ENCODE results near the gene PLEKHS1. TPM values are rescaled to one million over a fixed set of nuclear protein-coding genes. Genes with fewer than 3 reads are reported as not detected.

The PLEKHS1 gene
- polyA plus RNA-seq, 1 of the 3 experiments (the other 2 are of a cell fraction), result not detected

DNA sequence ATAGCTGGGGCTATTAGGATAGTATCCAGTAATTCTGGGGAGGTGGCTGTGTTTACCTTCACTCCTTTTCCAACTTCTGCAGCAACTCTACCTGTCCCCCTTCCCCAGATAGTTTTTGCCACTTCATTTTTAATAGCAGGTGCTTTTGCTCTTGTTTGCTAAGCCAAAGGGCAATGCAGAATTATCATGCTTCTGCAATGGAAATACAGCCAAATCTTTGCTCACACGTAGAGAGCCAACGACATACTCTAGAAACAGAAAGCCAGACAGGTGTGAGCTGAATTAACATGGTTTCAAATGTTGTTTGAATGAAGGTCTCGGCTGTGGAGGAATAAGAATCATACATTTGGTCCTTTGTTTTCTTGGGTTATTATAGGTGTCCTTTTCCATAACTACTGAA lies 14.4 kb downstream of the PLEKHS1 start:
- Histone ChIP-seq H3K4me1 (ENCODE audit: control insufficient read depth in 1 of 2, insufficient read depth in 2 of 2, low read depth in 1 of 2, low read length in 1 of 2) (no peaks in the 10 kb centered on the region), H3K4me2 (no peak overlapping the region), H3K36me3 (replicated peaks in 1 of 2; ENCODE audit: control insufficient read depth in 1 of 2, insufficient read depth in 2 of 2, low read length in 1 of 2) (no peaks in the 10 kb centered on the region), H4K20me1 (ENCODE audit: insufficient read depth) (no peaks in the 10 kb centered on the region), H3K27me3 (ENCODE audit: insufficient read depth) (no peaks in the 10 kb centered on the region; the same call in 1 of the 2 replicates), H3K4me3 (ENCODE audit: low read depth in 2 of 2, low read length in 1 of 2) (no peak overlapping the region), H3K9ac (no peak overlapping the region), H3K79me2 (ENCODE audit: insufficient read depth) (no peaks in the 10 kb centered on the region), H3K9me2 (no peaks in the 10 kb centered on the region), H3K27ac (ENCODE audit: low read depth in 2 of 2, low read length in 1 of 2) (no peak overlapping the region), H3F3A (replicated peaks; ENCODE audit: insufficient read depth) (no peaks in the 10 kb centered on the region), H3K9me3 (no peaks in the 10 kb centered on the region), H2AFZ (ENCODE audit: low read depth) (no peak overlapping the region)
- ChIA-PET POLR2A (no interaction called here), CTCF (interaction anchor here (1.2 kb wide), 1 partner anchor 337 kb away, joined by 4 read pairs; no protein-coding TSS in a partner anchor)
- WGBS (ENCODE audit: low lambda C conversion rate), result 39% methylated on average over 3 of the region's 3 CpGs
- DNase-seq, result no peak
- no peak for TF ChIP-seq NRF1 (IDR thresholded peaks at IDR 0.05; ENCODE audit: low read depth, low read length)
- TF ChIP-seq FOSL2 (IDR thresholded peaks at IDR 0.05; ENCODE audit: borderline replicate concordance, low read depth), result no peak
- TF ChIP-seq EP300 (IDR thresholded peaks at IDR 0.05; ENCODE audit: borderline replicate concordance in 1 of 2, low read depth in 1 of 2, low read length in 1 of 2), result no peak
- TF ChIP-seq NFIC (IDR thresholded peaks at IDR 0.05; ENCODE audit: borderline replicate concordance), result no peak
- TF ChIP-seq FOXM1 (IDR thresholded peaks at IDR 0.05; ENCODE audit: low read depth), result no peak
- TF ChIP-seq, protein P1, sequence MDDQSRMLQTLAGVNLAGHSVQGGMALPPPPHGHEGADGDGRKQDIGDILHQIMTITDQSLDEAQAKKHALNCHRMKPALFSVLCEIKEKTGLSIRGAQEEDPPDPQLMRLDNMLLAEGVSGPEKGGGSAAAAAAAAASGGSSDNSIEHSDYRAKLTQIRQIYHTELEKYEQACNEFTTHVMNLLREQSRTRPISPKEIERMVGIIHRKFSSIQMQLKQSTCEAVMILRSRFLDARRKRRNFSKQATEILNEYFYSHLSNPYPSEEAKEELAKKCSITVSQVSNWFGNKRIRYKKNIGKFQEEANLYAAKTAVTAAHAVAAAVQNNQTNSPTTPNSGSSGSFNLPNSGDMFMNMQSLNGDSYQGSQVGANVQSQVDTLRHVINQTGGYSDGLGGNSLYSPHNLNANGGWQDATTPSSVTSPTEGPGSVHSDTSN (IDR thresholded peaks at IDR 0.05), result no peak
- no peak for TF ChIP-seq RAD21 (IDR thresholded peaks at IDR 0.05; ENCODE audit: low read length)
- TF ChIP-seq, protein P2, sequence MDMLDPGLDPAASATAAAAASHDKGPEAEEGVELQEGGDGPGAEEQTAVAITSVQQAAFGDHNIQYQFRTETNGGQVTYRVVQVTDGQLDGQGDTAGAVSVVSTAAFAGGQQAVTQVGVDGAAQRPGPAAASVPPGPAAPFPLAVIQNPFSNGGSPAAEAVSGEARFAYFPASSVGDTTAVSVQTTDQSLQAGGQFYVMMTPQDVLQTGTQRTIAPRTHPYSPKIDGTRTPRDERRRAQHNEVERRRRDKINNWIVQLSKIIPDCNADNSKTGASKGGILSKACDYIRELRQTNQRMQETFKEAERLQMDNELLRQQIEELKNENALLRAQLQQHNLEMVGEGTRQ (IDR thresholded peaks at IDR 0.05; ENCODE audit: borderline replicate concordance, low read depth, low read length), result no peak
- TF ChIP-seq, protein P3, sequence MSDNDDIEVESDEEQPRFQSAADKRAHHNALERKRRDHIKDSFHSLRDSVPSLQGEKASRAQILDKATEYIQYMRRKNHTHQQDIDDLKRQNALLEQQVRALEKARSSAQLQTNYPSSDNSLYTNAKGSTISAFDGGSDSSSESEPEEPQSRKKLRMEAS (IDR thresholded peaks at IDR 0.05; ENCODE audit: low read depth), result no peak
- no peak for TF ChIP-seq TAF1 (IDR thresholded peaks at IDR 0.05; ENCODE audit: borderline replicate concordance, low read depth, low read length)
- TF ChIP-seq MXI1 (IDR thresholded peaks at IDR 0.05; ENCODE audit: low read depth, low read length), result no peak
- TF ChIP-seq YY1 (IDR thresholded peaks at IDR 0.05; ENCODE audit: low read depth), result no peak

DNA sequence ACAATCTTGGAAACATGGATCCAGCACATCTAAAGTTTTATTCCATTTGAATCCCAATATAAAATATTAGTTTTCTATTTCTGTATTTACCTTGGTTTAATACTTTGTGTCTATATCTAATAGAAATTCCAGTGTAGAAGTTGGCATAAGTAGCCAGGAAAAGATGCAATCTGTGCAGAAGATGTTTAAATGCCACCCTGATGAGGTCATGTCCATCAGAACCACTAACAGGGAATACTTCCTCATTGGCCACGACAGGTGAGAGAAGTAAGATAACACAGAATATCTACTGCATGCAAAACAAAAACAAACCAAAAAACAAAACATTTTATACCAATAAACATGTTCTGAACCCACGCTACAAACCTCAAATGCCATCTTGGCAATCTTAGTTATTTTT lies 15.7 kb downstream of the PLEKHS1 start:
- CTCF ChIA-PET, result no interaction called here
- Histone ChIP-seq H3K9me3 (no peaks in the 10 kb centered on the region), H3F3A (replicated peaks; ENCODE audit: insufficient read depth) (no peaks in the 10 kb centered on the region), H3K4me1 (ENCODE audit: control insufficient read depth in 1 of 2, insufficient read depth in 2 of 2, low read depth in 1 of 2, low read length in 1 of 2) (no peaks in the 10 kb centered on the region), H3K4me2 (no peak overlapping the region), H2AFZ (ENCODE audit: low read depth) (no peak overlapping the region), H3K36me3 (replicated peaks in 1 of 2; ENCODE audit: control insufficient read depth in 1 of 2, insufficient read depth in 2 of 2, low read length in 1 of 2) (no peaks in the 10 kb centered on the region), H3K9ac (no peak overlapping the region), H3K79me2 (ENCODE audit: insufficient read depth) (no peaks in the 10 kb centered on the region), H3K27ac (ENCODE audit: low read depth in 2 of 2, low read length in 1 of 2) (no peak overlapping the region), H3K4me3 (ENCODE audit: low read depth in 2 of 2, low read length in 1 of 2) (no peak overlapping the region), H3K27me3 (ENCODE audit: insufficient read depth) (no peaks in the 10 kb centered on the region; the same call in 1 of the 2 replicates), H4K20me1 (ENCODE audit: insufficient read depth) (no peaks in the 10 kb centered on the region), H3K9me2 (no peaks in the 10 kb centered on the region)
- 61% methylated on average over 2 of the region's 2 CpGs for WGBS (ENCODE audit: low lambda C conversion rate)
- POLR2A ChIA-PET, result no interaction called here
- no peak for DNase-seq
- TF ChIP-seq, protein P4, sequence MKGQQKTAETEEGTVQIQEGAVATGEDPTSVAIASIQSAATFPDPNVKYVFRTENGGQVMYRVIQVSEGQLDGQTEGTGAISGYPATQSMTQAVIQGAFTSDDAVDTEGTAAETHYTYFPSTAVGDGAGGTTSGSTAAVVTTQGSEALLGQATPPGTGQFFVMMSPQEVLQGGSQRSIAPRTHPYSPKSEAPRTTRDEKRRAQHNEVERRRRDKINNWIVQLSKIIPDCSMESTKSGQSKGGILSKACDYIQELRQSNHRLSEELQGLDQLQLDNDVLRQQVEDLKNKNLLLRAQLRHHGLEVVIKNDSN (IDR thresholded peaks at IDR 0.05; ENCODE audit: borderline replicate concordance, low read depth), result no peak
- no peak for TF ChIP-seq TAF1 (IDR thresholded peaks at IDR 0.05; ENCODE audit: borderline replicate concordance, low read depth, low read length)
- TF ChIP-seq, protein P1 (IDR thresholded peaks at IDR 0.05), result 0 out of 2 replicates have a peak, but pooled peaks have one; percentile 5

Measured in SK-N-SH (cell line).